ENCODE data around the gene ADCY7. TPM values are rescaled to one million over a fixed set of nuclear protein-coding genes. Genes with fewer than 3 reads are reported as not detected.
A peak's percentile ranks its signal among the peaks of the same experiment; 100 is the strongest.

The ADCY7 gene
- total RNA-seq, 2 experiments from 2014 or later = 131 to 232 TPM

- Mint-ChIP-seq H3K4me3 (no peak overlapping the region), H3K4me1 (no peaks in the 10 kb centered on the region), H3K27ac (no peak overlapping the region), H3K9me3 (ENCODE audit: low read depth) (no peaks in the 10 kb centered on the region), H3K36me3 (peaks cover 16% of the 10 kb centered on the region), H3K27me3 (no peaks in the 10 kb centered on the region)
- CTCF ChIA-PET = no interaction called here
- DNase-seq = no peak
- no peak for ATAC-seq
These were observed 36.8 kb downstream of the ADCY7 start for GRCh38 chr16:50303041-50303604.

GRCh38 chr16:50303605-50304466 is 37.5 kb downstream of the ADCY7 start:
- CTCF ChIA-PET = no interaction called here
- Mint-ChIP-seq H3K4me1 (no peaks in the 10 kb centered on the region), H3K9me3 (ENCODE audit: low read depth) (no peaks in the 10 kb centered on the region), H3K27ac (no peak overlapping the region), H3K4me3 (no peak overlapping the region), H3K36me3 (peaks cover 16% of the 10 kb centered on the region), H3K27me3 (no peaks in the 10 kb centered on the region)
- ATAC-seq = no peak
- no peak for DNase-seq

- Mint-ChIP-seq H3K36me3 (peaks cover 16% of the 10 kb centered on the region), H3K4me3 (no peak overlapping the region), H3K27me3 (no peaks in the 10 kb centered on the region), H3K27ac (no peak overlapping the region), H3K4me1 (no peaks in the 10 kb centered on the region), H3K9me3 (ENCODE audit: low read depth) (no peaks in the 10 kb centered on the region)
- CTCF ChIA-PET = interaction anchor here (0.6 kb wide), 1 partner anchor 10 kb away, joined by 3 read pairs; no protein-coding TSS in a partner anchor
- no peak for DNase-seq
- no peak for ATAC-seq
These were observed 38.4 kb downstream of the ADCY7 start for GRCh38 chr16:50304467-50305440.

GRCh38 chr16:50305441-50306061 is 39.2 kb downstream of the ADCY7 start:
- CTCF ChIA-PET = no interaction called here
- H3K9me3 Mint-ChIP-seq (ENCODE audit: low read depth) = no peaks in the 10 kb centered on the region
- no peak overlapping the region for H3K4me3 Mint-ChIP-seq
- no peak overlapping the region for H3K27ac Mint-ChIP-seq
- DNase-seq (no peak), ATAC-seq (no peak)
- H3K4me1 Mint-ChIP-seq = no peaks in the 10 kb centered on the region
- H3K27me3 Mint-ChIP-seq = no peaks in the 10 kb centered on the region
- H3K36me3 Mint-ChIP-seq = peaks cover 18% of the 10 kb centered on the region

GRCh38 chr16:50306287-50306686 is 39.9 kb downstream of the ADCY7 start:
- Mint-ChIP-seq H3K4me3 (no peak overlapping the region), H3K27me3 (no peaks in the 10 kb centered on the region), H3K27ac (no peak overlapping the region), H3K36me3 (peaks cover 15% of the 10 kb centered on the region), H3K9me3 (ENCODE audit: low read depth) (no peaks in the 10 kb centered on the region), H3K4me1 (no peaks in the 10 kb centered on the region)
- ATAC-seq (no peak), DNase-seq (no peak)
- CTCF ChIA-PET = interaction anchor here (0.6 kb wide), 1 partner anchor 492 kb away, joined by 3 read pairs; no protein-coding TSS in a partner anchor

GRCh38 chr16:50308237-50308965 is 42.0 kb downstream of the ADCY7 start:
- H3K36me3 Mint-ChIP-seq = peaks cover 26% of the 10 kb centered on the region
- peaks cover 5% of the 10 kb centered on the region for H3K4me1 Mint-ChIP-seq
- H3K27me3 Mint-ChIP-seq = no peaks in the 10 kb centered on the region
- H3K9me3 Mint-ChIP-seq (ENCODE audit: low read depth) = no peaks in the 10 kb centered on the region
- H3K4me3 Mint-ChIP-seq = no peak overlapping the region
- DNase-seq (peak; percentile 39), ATAC-seq (no peak)
- CTCF ChIA-PET = no interaction called here
- no peak overlapping the region for H3K27ac Mint-ChIP-seq

GRCh38 chr16:50309156-50309526 is 42.8 kb downstream of the ADCY7 start:
- Mint-ChIP-seq H3K36me3 (peaks cover 30% of the 10 kb centered on the region), H3K27ac (no peak overlapping the region), H3K4me3 (no peak overlapping the region), H3K27me3 (no peaks in the 10 kb centered on the region), H3K4me1 (peaks cover 12% of the 10 kb centered on the region), H3K9me3 (ENCODE audit: low read depth) (no peaks in the 10 kb centered on the region)
- ATAC-seq = no peak
- DNase-seq = peak; percentile 38
- CTCF ChIA-PET = no interaction called here

GRCh38 chr16:50309527-50310307 is 43.4 kb downstream of the ADCY7 start:
- H3K4me1 Mint-ChIP-seq = peaks cover 12% of the 10 kb centered on the region
- DNase-seq = peak; percentile 36

GRCh38 chr16:50310308-50311133 is 44.2 kb downstream of the ADCY7 start:
- Mint-ChIP-seq H3K9me3 (ENCODE audit: low read depth) (no peaks in the 10 kb centered on the region), H3K27me3 (no peaks in the 10 kb centered on the region), H3K27ac (peak overlapping the region; percentile 42), H3K4me3 (no peak overlapping the region), H3K36me3 (peaks cover 35% of the 10 kb centered on the region), H3K4me1 (peaks cover 14% of the 10 kb centered on the region)
- DNase-seq = peak; percentile 32
- no peak for ATAC-seq
- CTCF ChIA-PET = interaction anchor here (1.4 kb wide), 1 partner anchor 43 kb away, joined by 4 read pairs; no protein-coding TSS in a partner anchor

More at GRCh38 chr16:50309527-50310307, 43.4 kb downstream of the ADCY7 start:
- CTCF ChIA-PET = interaction anchor here (1.4 kb wide), 1 partner anchor 42 kb away, joined by 4 read pairs; no protein-coding TSS in a partner anchor
- Mint-ChIP-seq H3K36me3 (peaks cover 30% of the 10 kb centered on the region), H3K27ac (peak overlapping the region; percentile 42), H3K27me3 (no peaks in the 10 kb centered on the region), H3K9me3 (ENCODE audit: low read depth) (no peaks in the 10 kb centered on the region), H3K4me3 (no peak overlapping the region)
- no peak for ATAC-seq

GRCh38 chr16:50311134-50311528 is 44.8 kb downstream of the ADCY7 start:
- Mint-ChIP-seq H3K36me3 (peaks cover 37% of the 10 kb centered on the region), H3K4me1 (peaks cover 14% of the 10 kb centered on the region), H3K27me3 (no peaks in the 10 kb centered on the region), H3K4me3 (no peak overlapping the region), H3K9me3 (ENCODE audit: low read depth) (no peaks in the 10 kb centered on the region), H3K27ac (peak overlapping the region; percentile 7)
- DNase-seq (peak; percentile 36), ATAC-seq (no peak)
- CTCF ChIA-PET = interaction anchor here (1.4 kb wide), 1 partner anchor 43 kb away, joined by 4 read pairs; no protein-coding TSS in a partner anchor

- Mint-ChIP-seq H3K27me3 (no peaks in the 10 kb centered on the region), H3K4me1 (peaks cover 14% of the 10 kb centered on the region), H3K4me3 (no peak overlapping the region), H3K9me3 (ENCODE audit: low read depth) (no peaks in the 10 kb centered on the region), H3K27ac (peak overlapping the region; percentile 62), H3K36me3 (peaks cover 43% of the 10 kb centered on the region)
- ATAC-seq (no peak), DNase-seq (peak; percentile 37)
- CTCF ChIA-PET = interaction anchor here (4.2 kb wide), 1 partner anchor 15 kb away, joined by 15 read pairs; no protein-coding TSS in a partner anchor
These were observed 45.6 kb downstream of the ADCY7 start for GRCh38 chr16:50311891-50312501.
